Endothelial cell of umbilical vein (primary cell): ENCODE results near the gene MLANA. TPM values are rescaled to one million over a fixed set of nuclear protein-coding genes. Genes with fewer than 3 reads are reported as not detected.

ENCODE experiments used
- BruUV-seq: library from RNA; stranded (reverse); fragments of 400-500 nt; replicated peaks from 2 replicates; lab custom pipeline; 2021; lab: Mats Ljungman, UMichigan
- CTCF ChIA-PET: fragments of 300-600, 350-600 bp; sonication (Branson Sonifier 250); formaldehyde crosslinking; loops from one replicate; lab custom pipeline; 2021; ENCODE audit warnings: antibody characterized with exemption, inconsistent platforms; lab: Charles Lee
- POLR2A ChIA-PET: fragments of 300-600, 350-600 bp; sonication (Branson Sonifier 250); formaldehyde crosslinking; loops from one replicate; lab custom pipeline; 2021; ENCODE audit warnings: antibody characterized with exemption, inconsistent platforms; lab: Charles Lee
- DNase-seq: peaks from one replicate; pipeline ENCODE4 v3.0.0-alpha.2; 2011; ENCODE audit warnings: low read depth, low spot score
- FAIRE-seq: peaks from 2 replicates; lab custom pipeline; 2011; peaks lifted over from hg19 to GRCh38; lab: Jason Lieb, UNC
- H2AFZ ChIP-seq: 2 replicates; pipeline ENCODE4 v1.6.0; 2012; ENCODE audit warnings: low read depth, low read length, control low read depth, inconsistent platforms
- H3K27ac ChIP-seq: 2 replicates; pipeline ENCODE4 v1.5.1; 2011; ENCODE audit warnings: low read depth, mild to moderate bottlenecking, control low read depth, low read length, moderate library complexity; ENCODE audit not compliant: insufficient read depth
- H3K27me3 ChIP-seq, 2 experiments: 2 replicates each; pipeline versions ENCODE4 v1.6.0 to v1.6.1; 2011; ENCODE audit warnings: low read length in 2 of 2, mixed read lengths in 1 of 2; ENCODE audit not compliant: control insufficient read depth in 2 of 2, insufficient read depth in 2 of 2
- H3K36me3 ChIP-seq, 2 experiments: 2 replicates in 1 of 2; 3 replicates in 1 of 2; pipeline ENCODE4 v1.5.1; 2011; ENCODE audit warnings: low read length in 2 of 2, mild to moderate bottlenecking in 1 of 2, moderate library complexity in 1 of 2; ENCODE audit not compliant: control insufficient read depth in 2 of 2, insufficient read depth in 2 of 2; ENCODE audit errors: extremely low read depth in 1 of 2
- H3K4me1 ChIP-seq: 3 replicates; pipeline ENCODE4 v1.5.1; 2011; ENCODE audit warnings: mild to moderate bottlenecking, low read length; ENCODE audit not compliant: control insufficient read depth, insufficient read depth; ENCODE audit errors: extremely low read depth
- H3K4me2 ChIP-seq: 2 replicates; pipeline ENCODE4 v1.6.1; 2011; ENCODE audit warnings: low read length, control low read depth, mixed read lengths; ENCODE audit not compliant: insufficient read depth
- H3K4me3 ChIP-seq, 3 experiments: fragments of 200-600 bp in 1 of 3; sonication (generic), shearing (Covaris generic) in 1 of 3; replicated peaks in 1 of 3; 2 replicates each; pipeline ENCODE4 v1.5.1; 2011 to 2016; ENCODE audit warnings: control low read depth in 3 of 3, low read length in 3 of 3, mild to moderate bottlenecking in 2 of 3, inconsistent platforms in 1 of 3, low read depth in 1 of 3, moderate library complexity in 1 of 3; ENCODE audit not compliant: insufficient read depth in 1 of 3
- H3K79me2 ChIP-seq: 2 replicates; pipeline ENCODE4 v1.6.0; 2012; ENCODE audit warnings: low read length, inconsistent platforms; ENCODE audit not compliant: control insufficient read depth, insufficient read depth
- H3K9ac ChIP-seq: replicated peaks from 2 replicates; pipeline ENCODE3; 2011; ENCODE audit warnings: low read length, control low read depth; ENCODE audit not compliant: insufficient read depth; ENCODE audit errors: extremely low read depth
- H3K9me1 ChIP-seq: replicated peaks from 3 replicates; pipeline ENCODE4 v1.6.0; 2011; ENCODE audit warnings: mild to moderate bottlenecking, low read length; ENCODE audit not compliant: control insufficient read depth, insufficient read depth; ENCODE audit errors: extremely low read depth
- H3K9me3 ChIP-seq: replicated peaks from 2 replicates; pipeline ENCODE4 v1.5.1; 2012; ENCODE audit warnings: low read length, inconsistent platforms; ENCODE audit not compliant: control insufficient read depth, insufficient read depth
- H4K20me1 ChIP-seq: replicated peaks from 2 replicates; pipeline ENCODE3; 2011; ENCODE audit warnings: mild to moderate bottlenecking, low read length; ENCODE audit not compliant: control insufficient read depth, insufficient read depth; ENCODE audit errors: extremely low read depth
- EZH2 ChIP-seq: IDR thresholded peaks from 2 replicates; pipeline ENCODE4 v1.6.1; 2012; ENCODE audit warnings: borderline replicate concordance, low read depth, mild to moderate bottlenecking, moderate library complexity, low read length, inconsistent platforms; ENCODE audit not compliant: severe bottlenecking
- FOS ChIP-seq: IDR thresholded peaks from 2 replicates; pipeline ENCODE4 v1.6.1; 2011; ENCODE audit warnings: mild to moderate bottlenecking, low read length, moderate library complexity, borderline replicate concordance; ENCODE audit not compliant: insufficient read depth
- GATA2 ChIP-seq: IDR thresholded peaks from 2 replicates; pipeline ENCODE4 v1.7.0; 2011; ENCODE audit warnings: low read depth, mild to moderate bottlenecking, moderate library complexity, mixed read lengths, low read length; ENCODE audit not compliant: insufficient read length, insufficient read depth
- JUN ChIP-seq: IDR thresholded peaks from 2 replicates; pipeline ENCODE4 v1.6.1; 2011; ENCODE audit warnings: borderline replicate concordance, low read depth; ENCODE audit not compliant: insufficient read length, insufficient read depth
- MAX ChIP-seq: IDR thresholded peaks from 2 replicates; pipeline ENCODE4 v1.6.1; 2011; ENCODE audit not compliant: insufficient read depth, insufficient read length
- MYC ChIP-seq: IDR thresholded peaks from one replicate; pipeline ENCODE4 v1.6.1; 2011; ENCODE audit warnings: mild to moderate bottlenecking, low read depth, low read length
- POLR2A ChIP-seq: IDR thresholded peaks from 2 replicates; pipeline ENCODE4 v1.6.1; 2012; ENCODE audit warnings: low read depth, mild to moderate bottlenecking, control low read depth, low read length
- POLR2AphosphoS5 ChIP-seq: IDR thresholded peaks from 2 replicates; pipeline ENCODE4 v1.6.1; 2012; ENCODE audit warnings: low read depth, mild to moderate bottlenecking, control low read depth, low read length, moderate library complexity; ENCODE audit not compliant: insufficient read depth
- dilution Hi-C: fragments of 300-500 bp; cut with MboI; formaldehyde crosslinking; loops from one replicate; pipeline ENCODE4 v1.15.0; 2019; ENCODE audit warnings: low sequenced_read_pairs; ENCODE audit not compliant: extremely low pct_ligation_motif_present
- intact Hi-C: fragments of 100-400 bp; cut with micrococcal nuclease; formaldehyde crosslinking; loops from one replicate; pipeline ENCODE4 v1.10.0; 2022
- polyA plus RNA-seq, 4 experiments: library from polyadenylated mRNA; depleted of rRNA in 3 of 4; stranded (reverse) in 3 of 4; unstranded in 1 of 4; fragments of >200 nt; gene quantifications; 2 replicates each; pipeline versions ENCODE4 v1.2.1 to v1.2.3, GENCODE V29; 2011 to 2012; ENCODE audit warnings: missing spikeins in 1 of 4
- total RNA-seq: library from RNA; stranded (reverse); gene quantifications from 2 replicates; pipeline ENCODE4 v1.2.3, GENCODE V29; 2021
- TF ChIP-seq, protein P1 (sequence below), 2 donors: IDR thresholded peaks; 1 replicate in 1 of 2; 2 replicates in 1 of 2; pipeline ENCODE4 v1.5.1; 2011; ENCODE audit warnings: low read length in 2 of 2, mild to moderate bottlenecking in 2 of 2, moderate library complexity in 2 of 2, control low read depth in 1 of 2, inconsistent platforms in 1 of 2, low read depth in 1 of 2; ENCODE audit not compliant: insufficient read depth in 1 of 2; ENCODE audit errors: extremely low read depth in 1 of 2

MLANA gene
- total and polyA plus RNA-seq, 2 donors (not counting 3 experiments of a cell fraction or from before 2014, with no cell fraction given) = not detected

- H3K27ac ChIP-seq = no peak overlapping the region
- dilution Hi-C loops (no loop called here), intact Hi-C loops (no loop called here)
- H3K4me2 ChIP-seq = no peak overlapping the region
- FAIRE-seq (no peak), DNase-seq (no peak)
- no TSS peak for BruUV-seq
- POLR2A ChIA-PET = no interaction called here
- CTCF ChIA-PET = interaction anchor here (1.1 to 2.0 kb wide), 3 partner anchors 22 to 64 kb away, joined by 4 to 6 read pairs (median 4); partner anchors contain the start of gene ERMP1
- no peak overlapping the region for H3K4me3 ChIP-seq
- no peak overlapping the region for H3K9ac ChIP-seq
- H3K4me1 ChIP-seq = no peaks in the 10 kb centered on the region
- no peaks in the 10 kb centered on the region for H3K9me3 ChIP-seq
- H4K20me1 ChIP-seq = no peaks in the 10 kb centered on the region
- no peak for TF ChIP-seq POLR2AphosphoS5
- no peak for TF ChIP-seq EZH2
- TF ChIP-seq MAX = no peak
- no peak overlapping the region for H2AFZ ChIP-seq
- no peaks in the 10 kb centered on the region for H3K79me2 ChIP-seq
- no peaks in the 10 kb centered on the region for H3K9me1 ChIP-seq
- peaks cover 0 to 3% of the 10 kb centered on the region in 2 experiments for H3K27me3 ChIP-seq
- no peaks in the 10 kb centered on the region for H3K36me3 ChIP-seq
Observed at GRCh38 chr9:5863092-5863746, 27.5 kb upstream of the MLANA start.

GRCh38 chr9:5864446-5864845 is 26.2 kb upstream of the MLANA start:
- no peaks in the 10 kb centered on the region for H3K36me3 ChIP-seq
- dilution Hi-C loops = no loop called here
- H3K4me3 ChIP-seq = no peak overlapping the region
- no peak overlapping the region for H3K4me2 ChIP-seq
- no peaks in the 10 kb centered on the region for H3K9me3 ChIP-seq
- H3K9ac ChIP-seq = no peak overlapping the region
- H3K27ac ChIP-seq = no peak overlapping the region
- H3K27me3 ChIP-seq = no peaks in the 10 kb centered on the region
- DNase-seq = no peak
- intact Hi-C loops = no loop called here
- TF ChIP-seq MAX (no peak), POLR2AphosphoS5 (no peak), EZH2 (no peak), MYC (no peak), POLR2A (no peak), GATA2 (no peak), JUN (no peak), FOS (no peak)
- TF ChIP-seq, protein P1, sequence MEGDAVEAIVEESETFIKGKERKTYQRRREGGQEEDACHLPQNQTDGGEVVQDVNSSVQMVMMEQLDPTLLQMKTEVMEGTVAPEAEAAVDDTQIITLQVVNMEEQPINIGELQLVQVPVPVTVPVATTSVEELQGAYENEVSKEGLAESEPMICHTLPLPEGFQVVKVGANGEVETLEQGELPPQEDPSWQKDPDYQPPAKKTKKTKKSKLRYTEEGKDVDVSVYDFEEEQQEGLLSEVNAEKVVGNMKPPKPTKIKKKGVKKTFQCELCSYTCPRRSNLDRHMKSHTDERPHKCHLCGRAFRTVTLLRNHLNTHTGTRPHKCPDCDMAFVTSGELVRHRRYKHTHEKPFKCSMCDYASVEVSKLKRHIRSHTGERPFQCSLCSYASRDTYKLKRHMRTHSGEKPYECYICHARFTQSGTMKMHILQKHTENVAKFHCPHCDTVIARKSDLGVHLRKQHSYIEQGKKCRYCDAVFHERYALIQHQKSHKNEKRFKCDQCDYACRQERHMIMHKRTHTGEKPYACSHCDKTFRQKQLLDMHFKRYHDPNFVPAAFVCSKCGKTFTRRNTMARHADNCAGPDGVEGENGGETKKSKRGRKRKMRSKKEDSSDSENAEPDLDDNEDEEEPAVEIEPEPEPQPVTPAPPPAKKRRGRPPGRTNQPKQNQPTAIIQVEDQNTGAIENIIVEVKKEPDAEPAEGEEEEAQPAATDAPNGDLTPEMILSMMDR (IDR thresholded peaks at IDR 0.05; ENCODE audit: extremely low read depth in 1 of 2, insufficient read depth in 1 of 2, low read depth in 1 of 2, low read length in 2 of 2) = no peak
- no peak for FAIRE-seq
- no peak overlapping the region for H2AFZ ChIP-seq
- BruUV-seq = no TSS peak
- H3K79me2 ChIP-seq = no peaks in the 10 kb centered on the region
- CTCF ChIA-PET = interaction anchor here (0.8 to 1.3 kb wide), 5 partner anchors 13 to 159 kb away, joined by 3 to 4 read pairs (median 3); no protein-coding TSS in a partner anchor
- H3K4me1 ChIP-seq = no peaks in the 10 kb centered on the region
- H4K20me1 ChIP-seq = no peaks in the 10 kb centered on the region
- POLR2A ChIA-PET = interaction anchor here (0.6 kb wide), 1 partner anchor 106 kb away, joined by 4 read pairs; no protein-coding TSS in a partner anchor
- H3K9me1 ChIP-seq = no peaks in the 10 kb centered on the region
